GM19452 (cell line): ENCODE data around the gene RARB.

Experiments used
- ATAC-seq: cut with Tn5 transposase; IDR thresholded peaks from one replicate; pipeline ENCODE4 v1.9.1; 2021; ENCODE audit not compliant: unreplicated experiment

RARB gene

GRCh38 chr3:25547103-25547502 is 119.0 kb downstream of the RARB start:
- ATAC-seq = no peak

- ATAC-seq = no peak
Observed at GRCh38 chr3:25547943-25548674, 120.0 kb downstream of the RARB start.

GRCh38 chr3:25548836-25549235 is 120.8 kb downstream of the RARB start:
- no peak for ATAC-seq

- no peak for ATAC-seq
Observed at GRCh38 chr3:25552251-25552650, 124.2 kb downstream of the RARB start.

GRCh38 chr3:25554376-25554775 is 126.3 kb downstream of the RARB start:
- ATAC-seq = no peak

GRCh38 chr3:25555695-25556437 is 127.8 kb downstream of the RARB start:
- ATAC-seq = no peak

GRCh38 chr3:25556447-25556846 is 128.4 kb downstream of the RARB start:
- no peak for ATAC-seq

GRCh38 chr3:25557694-25558093 is 129.6 kb downstream of the RARB start:
- no peak for ATAC-seq

- no peak for ATAC-seq
Observed at GRCh38 chr3:25558121-25558520, 130.1 kb downstream of the RARB start.

GRCh38 chr3:25558796-25559195 is 130.7 kb downstream of the RARB start:
- ATAC-seq = no peak

- no peak for ATAC-seq
Observed at GRCh38 chr3:25563601-25564000, 135.5 kb downstream of the RARB start.

GRCh38 chr3:25564075-25564474 is 136.0 kb downstream of the RARB start:
- no peak for ATAC-seq

- ATAC-seq = no peak
Observed at GRCh38 chr3:25565807-25566206, 137.7 kb downstream of the RARB start.

GRCh38 chr3:25566358-25566920 is 138.4 kb downstream of the RARB start:
- ATAC-seq = no peak

GRCh38 chr3:25567388-25567787 is 139.3 kb downstream of the RARB start:
- no peak for ATAC-seq

GRCh38 chr3:25567806-25568524 is 139.9 kb downstream of the RARB start:
- ATAC-seq = no peak

- ATAC-seq = no peak
Observed at GRCh38 chr3:25568525-25569078, 140.5 kb downstream of the RARB start.

GRCh38 chr3:25571285-25571684 is 143.2 kb downstream of the RARB start:
- ATAC-seq = no peak

- ATAC-seq = no peak
Observed at GRCh38 chr3:25572336-25572735, 144.3 kb downstream of the RARB start.

- no peak for ATAC-seq
Observed at GRCh38 chr3:25572919-25573385, 144.9 kb downstream of the RARB start.
